ENCODE measurements around the gene ITGAL.

- TF ChIP-seq POLR2AphosphoS5 (IDR thresholded peaks at IDR 0.05) (no peak), CTCF (IDR thresholded peaks at IDR 0.05) (no peak), POLR2A (IDR thresholded peaks at IDR 0.05) (no peak)
Measured at GRCh38 chr16:30510376-30510938, 37.9 kb downstream of the ITGAL start.

All from sigmoid colon (tissue), 4 donors.